ENCODE data around the gene EIF4E2.

Gene EIF4E2

DNA sequence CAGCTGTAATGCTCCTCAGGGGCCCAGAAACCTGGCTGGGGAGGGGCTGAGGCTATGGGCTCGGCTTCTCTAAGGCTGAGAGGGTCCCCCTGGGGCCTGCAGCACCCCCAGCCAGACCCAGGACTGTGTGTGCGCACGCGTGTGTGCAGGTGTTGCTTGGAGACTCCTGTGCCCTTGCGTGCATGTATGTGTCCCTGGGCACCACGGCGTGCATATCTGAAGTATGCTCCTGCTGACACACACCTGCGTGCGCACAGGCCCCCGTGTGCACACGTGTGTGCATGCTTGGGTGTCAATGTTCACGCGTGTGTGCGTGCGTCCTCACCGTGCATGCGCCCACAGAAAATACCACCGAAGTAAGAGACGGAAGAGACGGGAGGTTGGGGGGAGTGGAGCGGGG lies 48.0 kb upstream of the EIF4E2 start:
- no CpG with 5 or more reads among the region's 21 CpGs for WGBS, 2 donors (ENCODE audit: extremely low coverage in 2 of 2, insufficient read length in 2 of 2, insufficient replicate concordance in 1 of 2)

DNA sequence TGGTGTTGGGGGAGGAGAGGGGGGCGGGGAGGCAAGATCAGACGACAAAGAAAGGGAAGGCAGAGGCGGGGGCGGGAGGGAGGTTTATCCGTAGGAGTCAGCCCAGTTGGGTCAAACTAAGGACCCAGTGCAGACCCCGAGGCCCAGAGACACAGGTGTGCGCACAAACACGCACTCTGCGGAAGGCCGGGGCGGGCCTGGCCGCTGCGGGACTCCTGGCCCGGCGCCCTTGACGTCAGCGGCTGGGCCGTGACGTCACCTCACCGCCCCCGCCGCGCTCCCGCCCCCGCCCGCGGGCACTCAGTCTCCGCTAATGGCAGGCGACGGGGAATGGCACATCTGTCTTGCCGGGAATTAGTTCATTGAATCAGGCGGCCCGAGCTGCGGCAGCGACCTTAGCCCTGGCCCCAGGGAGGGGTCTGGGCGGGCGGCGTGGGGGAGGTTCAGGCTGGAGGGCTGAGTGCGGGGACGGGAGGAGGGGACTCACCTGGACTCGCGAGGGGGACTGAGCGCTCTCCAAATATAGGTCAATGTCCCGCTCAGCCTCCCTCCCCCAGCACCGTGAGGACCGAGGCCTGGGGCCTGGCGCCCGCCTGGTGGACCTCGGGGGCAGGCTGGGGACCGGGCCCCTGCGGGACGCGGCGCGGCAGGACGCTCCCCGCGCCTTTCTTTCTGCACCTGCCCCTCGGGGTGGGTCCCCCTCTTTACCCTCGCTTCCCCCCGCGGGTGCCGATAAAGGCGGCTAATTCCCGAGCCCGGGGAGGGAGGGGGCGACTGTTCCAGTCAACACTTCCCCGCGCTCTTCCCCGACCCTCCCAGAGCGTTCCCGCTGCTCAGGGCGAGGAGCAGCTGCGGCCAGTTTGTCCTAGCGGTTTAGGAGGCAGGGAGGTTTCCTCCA lies 47.3 kb upstream of the EIF4E2 start:
- Histone ChIP-seq H3K9ac (ENCODE audit: low read depth, low read length, poor library complexity) (peak overlapping the region; percentile 54), H2BK15ac (ENCODE audit: low read length) (peak overlapping the region; percentile 79), H4K91ac (ENCODE audit: low read depth, low read length, poor library complexity) (no peak overlapping the region), H3K36me3 (replicated peaks in 1 of 2; ENCODE audit: control insufficient read depth in 2 of 2, insufficient read depth in 2 of 2, low read length in 2 of 2) (no peaks in the 10 kb centered on the region), H3K23ac (ENCODE audit: low read depth, low read length, poor library complexity) (peak overlapping the region; percentile 67), H3K27ac (replicated peaks; ENCODE audit: low read length) (no peak overlapping the region), H2BK12ac (ENCODE audit: low read length) (no peak overlapping the region), H3K4me1 (ENCODE audit: control insufficient read depth in 2 of 2, insufficient read depth in 1 of 2, low read depth in 1 of 2, low read length in 2 of 2) (peaks cover 21 to 22% of the 10 kb centered on the region in 2 donors), H4K8ac (ENCODE audit: low read depth, low read length) (no peak overlapping the region), H3K9me3 (replicated peaks in 1 of 2; ENCODE audit: control insufficient read depth in 2 of 2, insufficient read depth in 1 of 2, low read depth in 1 of 2, low read length in 2 of 2) (peaks cover 0 to 3% of the 10 kb centered on the region in 2 donors), H3K4ac (ENCODE audit: low read length) (no peak overlapping the region), H3K79me1 (ENCODE audit: low read depth, low read length) (no peaks in the 10 kb centered on the region), H3K4me3 (ENCODE audit: low read length in 2 of 2) (peak overlapping the region; percentile 37 to 78), H2AFZ (ENCODE audit: low read length) (peak overlapping the region; percentile 83), H3K18ac (ENCODE audit: low read length) (peak overlapping the region; percentile 90), H3K27me3 (ENCODE audit: control insufficient read depth in 3 of 3, insufficient read depth in 3 of 3, low read depth in 1 of 3, low read length in 3 of 3) (peaks cover 11 to 88% (median 28%) of the 10 kb centered on the region in 3 experiments), H2AK5ac (ENCODE audit: low read depth, low read length) (peak overlapping the region; percentile 91), H3K4me2 (ENCODE audit: insufficient read depth, low read length, poor library complexity, severe bottlenecking) (peak overlapping the region; percentile 90), H2BK120ac (ENCODE audit: low read depth, low read length) (peak overlapping the region; percentile 41), H3K14ac (ENCODE audit: low read length) (no peak overlapping the region), H2BK5ac (ENCODE audit: low read length) (no peak overlapping the region)
- peak; percentile 64 for DNase-seq (ENCODE audit: low spot score)
- WGBS, 2 donors (ENCODE audit: extremely low coverage in 2 of 2, insufficient read length in 2 of 2, insufficient replicate concordance in 1 of 2) = no CpG with 5 or more reads among the region's 75 CpGs

More for the DNA sequence above, 48.0 kb upstream of the EIF4E2 start:
- Histone ChIP-seq H2BK120ac (ENCODE audit: low read depth, low read length) (no peak overlapping the region), H3K23ac (ENCODE audit: low read depth, low read length, poor library complexity) (peak overlapping the region; percentile 75), H2AFZ (ENCODE audit: low read length) (peak overlapping the region; percentile 71), H3K79me1 (ENCODE audit: low read depth, low read length) (no peaks in the 10 kb centered on the region), H3K27ac (replicated peaks; ENCODE audit: low read length) (no peak overlapping the region), H3K4me1 (ENCODE audit: control insufficient read depth in 2 of 2, insufficient read depth in 1 of 2, low read depth in 1 of 2, low read length in 2 of 2) (peaks cover 21 to 27% of the 10 kb centered on the region in 2 donors), H2BK5ac (ENCODE audit: low read length) (no peak overlapping the region), H3K9me3 (replicated peaks in 1 of 2; ENCODE audit: control insufficient read depth in 2 of 2, insufficient read depth in 1 of 2, low read depth in 1 of 2, low read length in 2 of 2) (peaks cover 0 to 3% of the 10 kb centered on the region in 2 donors), H3K18ac (ENCODE audit: low read length) (peak overlapping the region; percentile 90), H3K4me2 (ENCODE audit: insufficient read depth, low read length, poor library complexity, severe bottlenecking) (peak overlapping the region; percentile 90), H3K14ac (ENCODE audit: low read length) (peak overlapping the region; percentile 100), H4K91ac (ENCODE audit: low read depth, low read length, poor library complexity) (no peak overlapping the region), H4K8ac (ENCODE audit: low read depth, low read length) (peak overlapping the region; percentile 93), H2BK12ac (ENCODE audit: low read length) (no peak overlapping the region), H2AK5ac (ENCODE audit: low read depth, low read length) (peak overlapping the region; percentile 91), H2BK15ac (ENCODE audit: low read length) (no peak overlapping the region), H3K36me3 (replicated peaks in 1 of 2; ENCODE audit: control insufficient read depth in 2 of 2, insufficient read depth in 2 of 2, low read length in 2 of 2) (no peaks in the 10 kb centered on the region), H3K4me3 (ENCODE audit: low read length in 2 of 2) (peak overlapping the region; percentile 37 to 71), H3K27me3 (ENCODE audit: control insufficient read depth in 3 of 3, insufficient read depth in 3 of 3, low read depth in 1 of 3, low read length in 3 of 3) (peaks cover 11 to 88% (median 28%) of the 10 kb centered on the region in 3 experiments), H3K9ac (ENCODE audit: low read depth, low read length, poor library complexity) (peak overlapping the region; percentile 66), H3K4ac (ENCODE audit: low read length) (no peak overlapping the region)
- DNase-seq (ENCODE audit: low spot score) = no peak

DNA sequence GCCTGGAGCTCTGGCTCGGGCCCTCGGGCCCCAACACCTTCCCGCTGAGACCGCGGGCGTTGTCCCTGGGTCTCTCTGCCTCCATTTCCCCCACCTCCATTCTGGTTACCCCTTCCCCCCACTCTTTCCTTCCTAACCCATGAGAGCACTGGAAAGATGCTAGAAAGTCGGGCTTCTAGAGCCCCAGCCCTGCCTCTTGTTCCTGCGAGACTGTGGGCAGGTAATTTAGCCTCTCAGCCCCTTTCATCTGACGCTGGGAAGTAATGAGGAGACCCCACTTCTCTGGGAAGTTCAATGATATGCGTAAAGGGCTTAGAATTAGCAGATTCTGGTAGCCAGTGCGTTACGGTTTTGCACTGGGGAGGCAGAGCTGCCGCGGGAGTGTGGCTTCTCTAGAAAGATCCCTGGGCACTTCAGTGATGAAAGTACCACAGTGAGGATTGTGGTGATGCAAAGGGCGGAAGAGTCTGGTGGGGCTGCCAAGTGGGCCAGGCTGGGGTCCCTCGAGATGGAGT lies 46.6 kb upstream of the EIF4E2 start:
- Histone ChIP-seq H2AFZ (ENCODE audit: low read length) (peak overlapping the region; percentile 83), H3K23ac (ENCODE audit: low read depth, low read length, poor library complexity) (peak overlapping the region; percentile 67), H3K9ac (ENCODE audit: low read depth, low read length, poor library complexity) (no peak overlapping the region), H3K4me3 (ENCODE audit: low read length in 2 of 2) (peak overlapping the region; percentile 37 to 78), H3K4me1 (ENCODE audit: control insufficient read depth in 2 of 2, insufficient read depth in 1 of 2, low read depth in 1 of 2, low read length in 2 of 2) (peaks cover 21 to 22% of the 10 kb centered on the region in 2 donors), H3K27ac (replicated peaks; ENCODE audit: low read length) (no peak overlapping the region), H4K8ac (ENCODE audit: low read depth, low read length) (no peak overlapping the region), H3K4ac (ENCODE audit: low read length) (no peak overlapping the region), H2BK12ac (ENCODE audit: low read length) (no peak overlapping the region), H3K18ac (ENCODE audit: low read length) (peak overlapping the region; percentile 90), H4K91ac (ENCODE audit: low read depth, low read length, poor library complexity) (no peak overlapping the region), H3K9me3 (replicated peaks in 1 of 2; ENCODE audit: control insufficient read depth in 2 of 2, insufficient read depth in 1 of 2, low read depth in 1 of 2, low read length in 2 of 2) (peaks cover 0 to 3% of the 10 kb centered on the region in 2 donors), H3K27me3 (ENCODE audit: control insufficient read depth in 3 of 3, insufficient read depth in 3 of 3, low read depth in 1 of 3, low read length in 3 of 3) (peaks cover 11 to 90% (median 28%) of the 10 kb centered on the region in 3 experiments), H3K14ac (ENCODE audit: low read length) (no peak overlapping the region), H3K36me3 (replicated peaks in 1 of 2; ENCODE audit: control insufficient read depth in 2 of 2, insufficient read depth in 2 of 2, low read length in 2 of 2) (no peaks in the 10 kb centered on the region), H3K4me2 (ENCODE audit: insufficient read depth, low read length, poor library complexity, severe bottlenecking) (peak overlapping the region; percentile 90), H2AK5ac (ENCODE audit: low read depth, low read length) (peak overlapping the region; percentile 33), H2BK15ac (ENCODE audit: low read length) (peak overlapping the region; percentile 79), H2BK120ac (ENCODE audit: low read depth, low read length) (peak overlapping the region; percentile 56), H3K79me1 (ENCODE audit: low read depth, low read length) (no peaks in the 10 kb centered on the region), H2BK5ac (ENCODE audit: low read length) (no peak overlapping the region)
- WGBS, 2 donors (ENCODE audit: extremely low coverage in 2 of 2, insufficient read length in 2 of 2, insufficient replicate concordance in 1 of 2) = no CpG with 5 or more reads among the region's 16 CpGs
- DNase-seq (ENCODE audit: low spot score) = no peak

GRCh38 chr2:232504438-232504837 lies 46.1 kb upstream of the EIF4E2 start:
- peaks cover 21 to 22% of the 10 kb centered on the region in 2 donors for H3K4me1 ChIP-seq (ENCODE audit: control insufficient read depth in 2 of 2, insufficient read depth in 1 of 2, low read depth in 1 of 2, low read length in 2 of 2)
- no peak overlapping the region for H2AFZ ChIP-seq (ENCODE audit: low read length)
- H2BK5ac ChIP-seq (ENCODE audit: low read length) = no peak overlapping the region
- no peak overlapping the region for H3K18ac ChIP-seq (ENCODE audit: low read length)
- H2AK5ac ChIP-seq (ENCODE audit: low read depth, low read length) = no peak overlapping the region
- H2BK12ac ChIP-seq (ENCODE audit: low read length) = no peak overlapping the region
- no peak overlapping the region for H3K4me3 ChIP-seq (ENCODE audit: low read length in 2 of 2)
- peaks cover 0 to 3% of the 10 kb centered on the region in 2 donors for H3K9me3 ChIP-seq (replicated peaks in 1 of 2; ENCODE audit: control insufficient read depth in 2 of 2, insufficient read depth in 1 of 2, low read depth in 1 of 2, low read length in 2 of 2)
- no peak overlapping the region for H3K4me2 ChIP-seq (ENCODE audit: insufficient read depth, low read length, poor library complexity, severe bottlenecking)
- H3K9ac ChIP-seq (ENCODE audit: low read depth, low read length, poor library complexity) = no peak overlapping the region
- H3K27ac ChIP-seq (replicated peaks; ENCODE audit: low read length) = no peak overlapping the region
- H3K14ac ChIP-seq (ENCODE audit: low read length) = no peak overlapping the region
- peak overlapping the region; percentile 56 for H2BK120ac ChIP-seq (ENCODE audit: low read depth, low read length)
- no peaks in the 10 kb centered on the region for H3K79me1 ChIP-seq (ENCODE audit: low read depth, low read length)
- DNase-seq (ENCODE audit: low spot score) = no peak
- H4K8ac ChIP-seq (ENCODE audit: low read depth, low read length) = no peak overlapping the region
- no peak overlapping the region for H2BK15ac ChIP-seq (ENCODE audit: low read length)
- no CpG with 5 or more reads among the region's 2 CpGs for WGBS, 2 donors (ENCODE audit: extremely low coverage in 2 of 2, insufficient read length in 2 of 2, insufficient replicate concordance in 1 of 2)
- H4K91ac ChIP-seq (ENCODE audit: low read depth, low read length, poor library complexity) = no peak overlapping the region
- H3K23ac ChIP-seq (ENCODE audit: low read depth, low read length, poor library complexity) = no peak overlapping the region
- H3K27me3 ChIP-seq (ENCODE audit: control insufficient read depth in 3 of 3, insufficient read depth in 3 of 3, low read depth in 1 of 3, low read length in 3 of 3) = peaks cover 11 to 91% (median 28%) of the 10 kb centered on the region in 3 experiments
- H3K4ac ChIP-seq (ENCODE audit: low read length) = no peak overlapping the region
- no peaks in the 10 kb centered on the region for H3K36me3 ChIP-seq (replicated peaks in 1 of 2; ENCODE audit: control insufficient read depth in 2 of 2, insufficient read depth in 2 of 2, low read length in 2 of 2)
